Lung (tissue), 13 donors: Measurements from ENCODE around the gene XAGE1B. TPM values are rescaled to one million over a fixed set of nuclear protein-coding genes. Genes with fewer than 3 reads are reported as not detected.
"Not testable (repeated sequence)": the region's sequence is repeated elsewhere in the genome, so short reads cannot be mapped to it uniquely, and the experiment has no call there.

Source experiments
- ATAC-seq: fragments of 200-7000 bp; cut with Tn5 transposase; one replicate; pipeline ENCODE4 v1.9.1; 2020; ENCODE audit warnings: moderate number of reproducible peaks; ENCODE audit not compliant: insufficient read depth, low FRiP score
- DNase-seq, 3 donors: peaks; one replicate each; pipeline ENCODE4 v3.0.0-alpha.2; 2013 to 2017
- H3K27ac ChIP-seq, 2 donors: one replicate each; pipeline ENCODE4 v1.5.1; 2013; ENCODE audit warnings: mild to moderate bottlenecking in 2 of 2, moderate library complexity in 2 of 2, control low read depth in 1 of 2, inconsistent platforms in 1 of 2, low read depth in 1 of 2, low read length in 1 of 2
- H3K27me3 ChIP-seq, 3 donors: one replicate each; pipeline ENCODE4 v1.5.1; 2013; ENCODE audit warnings: low read length in 2 of 3; ENCODE audit not compliant: control insufficient read depth in 3 of 3, insufficient read depth in 3 of 3
- H3K36me3 ChIP-seq, 4 donors: one replicate each; pipeline ENCODE4 v1.5.1; 2013; ENCODE audit warnings: low read length in 4 of 4, mild to moderate bottlenecking in 1 of 4, moderate library complexity in 1 of 4; ENCODE audit not compliant: control insufficient read depth in 4 of 4, insufficient read depth in 4 of 4
- H3K4me1 ChIP-seq, 5 donors: one replicate each; pipeline ENCODE4 v1.5.1; 2013; ENCODE audit warnings: low read length in 5 of 5, mild to moderate bottlenecking in 2 of 5, moderate library complexity in 1 of 5; ENCODE audit not compliant: control insufficient read depth in 5 of 5, insufficient read depth in 5 of 5
- H3K4me3 ChIP-seq: one replicate; pipeline ENCODE4 v1.5.1; 2013; ENCODE audit warnings: mild to moderate bottlenecking, control low read depth, moderate library complexity
- H3K9ac ChIP-seq, 2 donors: one replicate each; pipeline ENCODE4 v1.5.1; 2013; ENCODE audit warnings: low read length in 2 of 2, control low read depth in 1 of 2; ENCODE audit not compliant: insufficient read depth in 1 of 2
- H3K9me3 ChIP-seq, 4 donors: one replicate each; pipeline ENCODE4 v1.5.1; 2013; ENCODE audit warnings: low read length in 3 of 4, mild to moderate bottlenecking in 1 of 4, moderate library complexity in 1 of 4; ENCODE audit not compliant: control insufficient read depth in 4 of 4, insufficient read depth in 3 of 4
- CTCF ChIP-seq: IDR thresholded peaks from 2 replicates; pipeline ENCODE4 v1.5.1; 2012; ENCODE audit warnings: mild to moderate bottlenecking; ENCODE audit errors: control extremely low read depth, extremely low read depth
- WGBS, 2 donors: extraction: QIAGEN DNeasy Blood & Tissue Kit; methylation state at CpG; one replicate each; pipeline ENCODE4 v1.1.7; 2013; 5-methylcytosine and 5-hydroxymethylcytosine counted together
- polyA plus RNA-seq, 2 donors: library from polyadenylated mRNA; stranded (reverse); fragments of 200-250 nt; gene quantifications; one replicate each; pipeline ENCODE4 v1.2.1, GENCODE V29; 2013
- small RNA-seq: library from RNA; depleted of rRNA; stranded (forward); fragments of <200 nt; gene quantifications from one replicate; pipeline ENCODE3, GENCODE V24; 2014; ENCODE audit warnings: low replicate concordance
- total RNA-seq, 2 donors: library from RNA; depleted of rRNA in 1 of 2; stranded (reverse); fragments of >200 nt in 1 of 2; gene quantifications; one replicate each; pipeline ENCODE4 v1.2.1, GENCODE V29; 2014 to 2021
- donor health status: control.
- donor health status: control.
- donor health status: Bipolar disorder and iron deficiency.
- donor health status: healthy.
- donor health status: DM: yes; HTN: yes; CAD: no.

The XAGE1B gene
- total and polyA plus RNA-seq, 4 donors, result 0.58 to 9.0 (median 2.9) TPM

- Histone ChIP-seq H3K9me3 (peaks cover 0 to 5% (median 0%) of the 10 kb centered on the region in 4 donors), H3K4me3 (no peak overlapping the region), H3K36me3 (no peaks in the 10 kb centered on the region), H3K4me1 (no peaks in the 10 kb centered on the region), H3K27me3 (peaks cover 8 to 17% (median 13%) of the 10 kb centered on the region in 3 donors), H3K9ac (no peak overlapping the region), H3K27ac (no peak overlapping the region)
- 78 to 95% methylated on average over 4 of the region's 4 CpGs for WGBS, 2 donors
- no peak for TF ChIP-seq CTCF
- ATAC-seq (no peak), DNase-seq (no peak)
Measured at GRCh38 chrX:52504551-52504950, 12.3 kb downstream of the XAGE1B start.

- not testable (repeated sequence) for H3K9ac ChIP-seq, H3K4me1 ChIP-seq, DNase-seq, H3K36me3 ChIP-seq, H3K9me3 ChIP-seq, ATAC-seq, H3K4me3 ChIP-seq, H3K27ac ChIP-seq
- no CpG with 5 or more reads among the region's 6 CpGs for WGBS, 2 donors
- H3K27me3 ChIP-seq, result peaks cover 0 to 11% (median 7%) of the 10 kb centered on the region in 3 donors
Measured at GRCh38 chrX:52501362-52501761, 15.5 kb downstream of the XAGE1B start.

- no CpG with 5 or more reads among the region's 5 CpGs for WGBS, 2 donors
- H3K36me3 ChIP-seq, DNase-seq, H3K27ac ChIP-seq, H3K4me3 ChIP-seq, H3K9ac ChIP-seq, H3K27me3 ChIP-seq, H3K4me1 ChIP-seq, H3K9me3 ChIP-seq: not testable (repeated sequence)
- peak; percentile 22 for ATAC-seq
Measured at GRCh38 chrX:52496419-52496772, 20.5 kb downstream of the XAGE1B start.

GRCh38 chrX:52495545-52496418 lies 21.1 kb downstream of the XAGE1B start, which contains the start of gene XAGE1A:
Gene XAGE1A, plus strand, starts transcription at chrX:52495808. Its CDS starts 1,554 bp downstream, at chrX:52497362.
- H3K27me3 ChIP-seq, H3K4me3 ChIP-seq, H3K4me1 ChIP-seq, H3K36me3 ChIP-seq, H3K9ac ChIP-seq, ATAC-seq, DNase-seq, H3K9me3 ChIP-seq, H3K27ac ChIP-seq: not testable (repeated sequence)
- no CpG with 5 or more reads among the region's 41 CpGs for WGBS, 2 donors

- not testable (repeated sequence) for ATAC-seq, H3K27ac ChIP-seq, H3K9me3 ChIP-seq, DNase-seq, H3K36me3 ChIP-seq, H3K4me1 ChIP-seq, H3K4me3 ChIP-seq, H3K9ac ChIP-seq
- 25 to 36% methylated on average over 1 of the region's 1 CpG for WGBS, 2 donors
- peaks cover 4 to 15% (median 9%) of the 10 kb centered on the region in 3 donors for H3K27me3 ChIP-seq
Measured at GRCh38 chrX:52471301-52471700, 45.6 kb downstream of the XAGE1B start.

Small RNAs within 50 kb of the gene (small RNA-seq; reads per million reads assigned to genes)
- gene BX510359.8 (not detected), gene RBM22P7 (not detected)

Other genes starting within 250 kb of the XAGE1B start
- gene XAGE2, start 148.0 kb downstream of the XAGE1B start, total RNA-seq, result 1 to 10 TPM; 1.0 to 4.8 TPM
- gene XAGE2, start 148.0 kb downstream of the XAGE1B start, polyA plus RNA-seq, result 10 to 100 TPM; 29.8 to 61.2 TPM
- gene XAGE1A, start 21.3 kb downstream of the XAGE1B start, total RNA-seq, result under 1 TPM in 1 of 2 donors, not detected in 1; 0.58 TPM
- 1 to 10 TPM in 1 of 2 donors, under 1 TPM in 1; 0.81 to 3.1 TPM for gene XAGE1A, start 21.3 kb downstream of the XAGE1B start, polyA plus RNA-seq
- not detected for gene SSX7, start 137.8 kb upstream of the XAGE1B start, total RNA-seq
- gene SSX7, start 137.8 kb upstream of the XAGE1B start, polyA plus RNA-seq, result not detected
- gene SSX2, start 190.1 kb upstream of the XAGE1B start, total RNA-seq, result not detected
- not detected for gene SSX2, start 190.1 kb upstream of the XAGE1B start, polyA plus RNA-seq
- not detected for gene SSX2B, start 234.2 kb upstream of the XAGE1B start, total RNA-seq
- not detected for gene SSX2B, start 234.2 kb upstream of the XAGE1B start, polyA plus RNA-seq